TTC549 (cell line): ENCODE data around the gene ALG8.
"Not testable (repeated sequence)": the region's sequence is repeated elsewhere in the genome, so short reads cannot be mapped to it uniquely, and the experiment has no call there.

Experiments
- FAIRE-seq: peaks from 2 replicates; lab custom pipeline; 2012; peaks lifted over from hg19 to GRCh38; lab: Jason Lieb, UNC

Gene ALG8

GRCh38 chr11:78069465-78069864 lies 70.0 kb downstream of the ALG8 start:
- FAIRE-seq = no peak

DNA sequence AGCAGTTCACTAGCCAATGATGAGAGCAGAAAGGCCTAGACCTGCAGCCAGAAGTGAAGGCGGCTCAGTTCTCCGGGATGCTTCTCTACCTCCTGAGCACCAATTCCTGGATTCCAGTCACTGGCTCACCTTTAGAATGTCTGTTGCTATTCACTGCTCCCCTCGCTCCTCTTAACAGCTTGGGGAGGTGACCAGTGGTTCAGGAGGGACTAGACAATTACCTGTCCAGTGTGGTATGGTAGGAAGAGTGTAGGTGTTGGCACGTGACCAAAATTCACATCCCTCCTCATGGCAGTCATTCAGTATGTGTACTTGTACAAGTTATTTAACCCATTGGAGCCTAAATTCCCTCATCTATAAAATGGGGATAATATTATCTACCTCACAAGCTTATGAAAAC lies 71.7 kb downstream of the ALG8 start:
- no peak for FAIRE-seq

GRCh38 chr11:78066471-78066870 lies 73.0 kb downstream of the ALG8 start:
- FAIRE-seq = no peak

GRCh38 chr11:78065203-78065602 lies 74.2 kb downstream of the ALG8 start:
- no peak for FAIRE-seq

- FAIRE-seq = no peak
Observed at GRCh38 chr11:78063440-78064181, 75.8 kb downstream of the ALG8 start, which contains the start of gene THRSP. THRSP (plus strand) TSS chr11:78063861; CDS start chr11:78063882, 21 bp downstream.

DNA sequence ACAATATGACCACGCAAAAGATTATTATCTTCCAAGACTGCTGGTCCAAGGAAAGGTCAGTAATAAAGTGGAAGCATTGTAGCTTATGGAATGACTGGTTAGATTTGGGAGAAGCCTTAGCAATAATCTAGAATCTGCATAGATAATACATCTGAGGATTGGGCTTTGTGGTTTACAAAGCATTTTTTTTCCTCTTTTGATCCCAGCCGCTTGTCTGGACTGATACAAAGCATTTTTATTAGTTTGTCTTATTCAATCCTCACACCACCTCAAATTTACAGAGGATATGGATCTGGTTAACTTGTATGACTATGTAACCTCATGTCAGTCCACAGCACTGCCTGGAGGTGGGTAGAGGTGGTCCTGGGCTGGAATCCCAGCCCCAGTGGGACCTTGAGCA lies 76.8 kb downstream of the ALG8 start:
- FAIRE-seq = no peak

DNA sequence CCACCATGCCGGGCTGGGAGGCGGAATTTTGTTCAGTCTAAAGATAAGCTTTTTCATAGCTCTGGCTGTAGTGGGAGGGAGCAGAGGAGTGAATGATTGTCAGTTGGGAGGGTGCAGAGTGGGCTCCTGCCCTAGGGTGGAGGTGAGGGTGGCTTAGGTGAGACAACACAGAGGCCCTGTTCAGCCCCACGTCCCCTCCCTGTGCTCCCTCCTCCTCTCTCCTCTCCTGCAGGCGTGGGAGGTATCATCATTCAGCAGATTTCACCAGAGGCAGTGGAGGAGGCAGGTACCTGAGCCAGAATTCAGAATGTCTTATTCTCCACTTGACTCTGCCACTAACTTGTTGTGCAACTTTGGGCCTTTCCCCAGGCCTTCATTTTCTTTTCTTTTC lies 77.5 kb downstream of the ALG8 start:
- FAIRE-seq = no peak

DNA sequence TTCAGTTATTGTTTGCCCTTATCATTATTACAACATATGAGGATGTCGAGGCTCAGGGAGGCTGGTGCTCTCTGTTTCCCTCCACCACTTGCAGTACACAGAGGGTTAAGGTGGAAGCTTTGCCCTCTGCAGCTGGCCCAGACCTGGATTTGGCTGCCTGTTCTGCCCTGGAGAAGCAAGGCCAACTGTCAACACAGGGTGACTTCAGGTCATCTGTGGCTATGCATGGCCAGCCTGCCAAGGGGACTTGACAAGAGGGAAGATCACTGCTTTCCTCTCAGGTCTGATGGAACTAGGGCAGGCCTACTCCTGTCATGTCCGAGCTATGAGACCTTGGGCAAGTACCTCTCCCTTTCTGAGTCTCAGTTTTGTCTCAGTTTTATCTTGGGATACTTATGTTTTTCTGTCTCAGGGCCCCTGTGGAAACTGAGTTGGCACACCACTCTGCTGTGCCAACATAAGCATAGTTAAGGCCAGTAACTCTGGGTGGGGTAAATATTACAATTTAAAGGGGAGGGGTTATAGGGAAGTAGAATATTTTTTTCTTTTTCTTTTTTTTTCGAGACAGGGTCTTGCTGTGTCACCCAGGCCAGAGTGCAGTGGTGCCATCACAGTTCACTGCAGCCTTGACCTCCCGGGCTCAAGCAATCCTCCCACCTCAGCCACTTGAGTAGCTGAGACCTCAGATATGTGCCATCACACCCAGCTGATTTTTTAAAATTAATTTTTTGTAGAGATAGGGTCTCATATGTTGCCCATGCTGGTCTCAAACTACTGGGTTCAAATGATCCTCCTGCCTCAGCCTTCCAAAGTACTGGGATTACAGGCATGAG lies 78.1 kb downstream of the ALG8 start:
- FAIRE-seq = no peak

DNA sequence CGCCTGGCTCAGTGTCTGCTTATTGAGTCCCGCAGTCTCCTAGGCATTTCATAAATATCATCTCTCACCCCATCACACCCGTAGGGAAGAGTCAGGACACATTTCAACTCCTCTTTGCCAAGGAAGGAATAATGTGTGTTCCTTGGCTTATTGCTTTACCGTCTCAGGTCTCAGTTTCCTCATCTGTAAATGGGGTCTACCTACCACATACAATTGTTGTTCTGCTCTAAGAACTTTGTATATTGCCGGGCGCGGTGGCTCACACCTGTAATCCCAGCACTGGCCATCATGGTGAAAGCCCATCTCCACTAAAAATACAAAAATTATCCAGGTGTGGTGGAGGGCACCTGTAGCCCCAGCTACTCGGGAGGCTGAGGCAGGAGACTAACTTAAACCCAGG lies 78.9 kb downstream of the ALG8 start:
- FAIRE-seq = no peak

- FAIRE-seq = not testable (repeated sequence)
Observed at GRCh38 chr11:78059749-78060328, 79.6 kb downstream of the ALG8 start.

GRCh38 chr11:78057462-78058055 lies 81.9 kb downstream of the ALG8 start:
- no peak for FAIRE-seq

DNA sequence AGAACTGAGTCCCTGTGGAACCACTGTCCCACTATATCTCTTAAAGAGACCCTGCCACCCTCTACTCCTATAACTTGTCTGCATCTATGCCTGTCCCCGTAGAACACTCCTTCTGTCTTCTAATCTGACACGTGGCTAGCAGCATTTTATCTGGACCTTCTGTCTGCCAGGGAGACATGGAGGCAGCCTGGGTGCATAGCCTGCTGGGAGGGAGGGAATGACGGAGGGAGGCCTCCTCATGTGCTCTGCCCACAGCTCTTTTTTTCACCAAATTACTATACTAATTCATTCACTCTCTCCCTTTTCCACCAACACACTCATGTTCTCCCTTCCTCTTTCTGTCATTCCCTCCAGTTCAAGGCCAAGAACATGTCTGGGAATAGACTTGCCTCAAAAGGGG lies 83.3 kb downstream of the ALG8 start:
- no peak for FAIRE-seq

DNA sequence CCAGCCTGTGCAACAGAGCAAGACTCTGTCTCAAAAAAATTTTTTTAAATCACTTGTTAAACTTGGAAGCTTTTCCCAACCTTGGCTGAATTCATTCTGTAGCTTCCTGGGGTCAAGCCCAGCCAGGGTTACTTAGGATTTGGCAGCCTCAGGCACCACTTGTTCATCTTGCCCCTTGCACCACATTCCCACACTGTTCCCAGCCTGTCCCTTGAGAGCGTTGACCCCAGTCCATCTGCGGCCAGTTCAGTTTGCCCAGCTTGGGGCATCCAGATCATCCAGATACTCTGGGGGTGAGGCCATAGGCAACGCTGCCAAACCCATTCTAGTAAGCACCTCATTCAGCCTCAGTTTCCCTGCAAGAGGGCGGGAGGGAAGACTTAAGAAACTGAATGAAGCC lies 84.5 kb downstream of the ALG8 start:
- no peak for FAIRE-seq

- FAIRE-seq = no peak
Observed at GRCh38 chr11:78050964-78051831, 88.2 kb downstream of the ALG8 start.
